ENCODE results near the gene LRRN4.

LRRN4 gene

GRCh38 chr20:6053776-6054688, at the start of gene LRRN4:
TSS of gene LRRN4 (minus strand) at chr20:6054060. CDS start at chr20:6052799, 1,261 bp downstream.
- DNase-seq = no peak

GRCh38 chr20:6103301-6103700, 49.4 kb upstream of the LRRN4 start:
- no peak for DNase-seq

GRCh38 chr20:6101346-6101745, 47.5 kb upstream of the LRRN4 start:
- DNase-seq = no peak

GRCh38 chr20:6100246-6100645, 46.4 kb upstream of the LRRN4 start:
- DNase-seq = no peak

GRCh38 chr20:6099819-6100218, 46.0 kb upstream of the LRRN4 start:
- no peak for DNase-seq

DNA sequence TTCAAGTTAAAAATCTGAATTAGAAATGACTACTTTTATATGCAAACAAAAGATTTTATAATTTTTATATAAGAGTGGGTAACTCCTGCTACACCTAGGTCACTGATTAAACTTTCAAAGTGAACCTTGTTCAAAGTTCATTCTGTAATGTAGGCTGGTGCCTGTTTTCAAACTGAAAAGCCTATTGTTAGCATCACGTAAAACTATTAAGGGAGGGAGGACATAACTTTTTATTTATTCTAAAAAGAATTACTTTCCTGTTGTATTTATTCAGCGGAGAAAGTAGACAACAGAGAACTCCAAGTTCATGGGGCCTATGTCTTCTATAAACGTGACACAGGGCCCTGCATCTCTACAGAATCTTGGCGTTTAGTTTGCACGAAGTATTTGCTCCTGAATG, 41.5 kb upstream of the LRRN4 start:
- DNase-seq = no peak

GRCh38 chr20:6094565-6094964, 40.7 kb upstream of the LRRN4 start:
- no peak for DNase-seq

GRCh38 chr20:6094063-6094462, 40.2 kb upstream of the LRRN4 start:
- DNase-seq = no peak

DNA sequence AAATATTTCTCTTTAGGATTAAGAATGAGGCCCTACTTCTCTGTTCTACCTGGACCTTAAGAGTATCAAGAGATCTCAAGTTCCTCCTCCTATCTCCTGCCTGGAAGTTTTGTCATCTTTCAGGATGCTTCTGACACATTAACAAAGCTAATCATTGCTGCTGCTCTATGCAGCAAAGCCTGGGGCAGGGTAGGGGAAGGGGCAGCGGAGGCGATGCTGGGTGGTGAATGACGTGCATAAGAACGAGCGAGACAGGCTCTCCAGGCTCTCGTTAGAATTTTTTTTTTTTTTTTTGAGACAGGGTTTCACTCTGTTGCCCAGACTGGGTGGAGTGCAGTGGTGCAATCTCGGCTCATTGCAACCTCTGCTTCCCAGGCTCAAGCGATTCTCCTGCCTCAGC, 37.8 kb upstream of the LRRN4 start:
- no peak for DNase-seq

- no peak for DNase-seq
Observed at GRCh38 chr20:6086868-6087267, 33.0 kb upstream of the LRRN4 start.

- no peak for DNase-seq
Observed at GRCh38 chr20:6083926-6084325, 30.1 kb upstream of the LRRN4 start.

DNA sequence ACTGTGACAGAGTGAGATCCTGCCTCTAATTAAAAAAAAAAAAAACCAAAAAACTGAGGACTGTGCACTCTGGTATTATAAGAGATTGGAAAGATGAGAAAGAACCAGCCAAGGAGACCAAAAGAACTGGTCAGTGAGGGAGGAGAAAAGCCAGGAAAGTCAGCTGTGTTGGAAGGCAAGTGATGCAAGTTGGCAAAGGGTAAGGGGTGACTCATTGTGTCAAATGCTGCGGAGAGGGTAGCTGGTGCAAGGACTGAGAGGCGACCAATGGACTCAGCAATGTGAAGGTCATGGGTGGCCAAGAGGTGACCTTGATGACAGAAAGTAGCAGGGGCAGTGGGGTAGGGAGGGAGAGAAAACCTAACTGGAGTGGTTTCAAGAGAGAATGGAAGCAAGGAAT, 27.4 kb upstream of the LRRN4 start:
- DNase-seq = no peak

- no peak for DNase-seq
Observed at GRCh38 chr20:6079016-6079415, 25.2 kb upstream of the LRRN4 start.

GRCh38 chr20:6075428-6076219, 21.8 kb upstream of the LRRN4 start:
- no peak for DNase-seq

DNA sequence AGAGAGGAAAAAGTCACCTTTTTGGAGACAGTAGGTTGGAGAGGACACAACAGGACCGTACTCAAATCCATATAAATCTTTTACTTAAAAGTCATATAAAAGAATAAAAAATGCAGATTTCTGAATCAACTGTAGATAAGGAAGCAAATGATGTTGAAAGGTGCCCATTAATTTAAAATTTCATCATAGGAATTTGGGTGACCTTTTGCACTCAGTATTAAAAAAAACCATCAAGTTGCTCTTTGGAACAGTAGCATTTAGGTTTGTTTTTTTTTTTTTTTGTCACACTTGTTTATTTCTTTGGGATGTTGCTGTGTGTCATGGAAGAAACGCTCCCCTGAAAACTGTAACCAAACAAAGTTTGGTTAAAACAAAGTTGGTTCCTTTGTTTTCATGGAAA, 20.9 kb upstream of the LRRN4 start:
- DNase-seq = no peak

DNA sequence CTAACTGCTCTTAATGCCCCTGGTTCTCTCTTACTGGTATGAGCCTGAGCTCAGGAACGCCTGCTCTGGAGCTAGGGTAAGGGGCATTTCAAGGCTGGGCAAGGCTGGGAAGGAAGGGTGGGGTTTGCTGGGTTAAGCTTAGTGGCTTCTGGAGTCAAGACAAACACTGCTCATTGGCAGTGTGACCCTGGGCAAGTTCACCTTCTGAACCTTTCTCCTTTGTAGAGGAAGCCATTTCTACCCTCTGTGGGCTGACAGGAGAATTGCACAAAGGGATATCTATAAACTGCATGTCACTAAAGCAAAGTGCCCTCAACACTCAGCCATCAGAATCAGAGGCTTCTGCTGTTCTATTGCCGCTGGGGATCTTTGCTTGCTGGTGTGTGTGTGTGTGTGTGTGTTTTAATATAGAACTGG, 20.3 kb upstream of the LRRN4 start:
- DNase-seq = peak; percentile 6

DNA sequence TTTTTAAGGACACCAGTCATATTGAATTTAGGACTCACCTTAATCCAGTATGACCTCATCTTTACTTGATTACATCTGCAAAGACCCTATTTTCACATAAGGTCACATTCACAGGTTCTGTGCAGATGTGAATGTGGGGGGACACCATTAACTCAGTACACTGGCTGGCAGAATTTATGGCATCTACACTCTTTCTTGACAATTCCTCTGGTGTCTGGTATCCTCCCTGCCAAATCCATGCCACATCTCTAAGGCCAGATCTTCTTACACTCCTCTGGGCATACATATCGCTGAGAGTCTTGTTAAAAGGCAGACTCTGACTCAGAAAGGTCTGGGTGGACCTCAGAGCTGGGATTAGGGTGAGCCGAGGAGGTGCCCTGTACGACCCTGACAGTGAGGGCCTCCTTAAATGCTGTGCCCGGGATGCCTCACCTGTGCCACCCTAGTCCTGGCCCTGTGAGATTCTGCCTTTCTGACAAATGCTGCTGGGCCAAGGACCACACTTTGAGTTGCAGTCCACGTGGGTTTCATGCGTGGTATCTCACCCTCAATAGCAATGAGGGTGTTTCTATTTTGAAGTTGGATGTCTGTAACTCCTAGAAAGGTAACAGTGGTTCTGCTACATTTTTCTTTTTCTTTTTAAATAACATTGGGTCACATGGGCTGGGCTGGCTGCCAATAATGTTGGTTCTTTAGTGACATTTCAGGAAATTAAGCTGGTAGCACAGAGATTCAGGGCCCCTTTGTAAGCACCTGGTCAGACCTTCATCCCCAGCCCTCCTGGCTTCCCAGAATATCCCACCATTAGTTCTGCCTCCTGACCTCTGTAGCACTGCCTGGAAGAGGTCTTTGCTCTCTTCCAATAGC, 17.2 kb upstream of the LRRN4 start:
- DNase-seq = no peak

GRCh38 chr20:6069669-6070068, 15.8 kb upstream of the LRRN4 start:
- DNase-seq = no peak

DNA sequence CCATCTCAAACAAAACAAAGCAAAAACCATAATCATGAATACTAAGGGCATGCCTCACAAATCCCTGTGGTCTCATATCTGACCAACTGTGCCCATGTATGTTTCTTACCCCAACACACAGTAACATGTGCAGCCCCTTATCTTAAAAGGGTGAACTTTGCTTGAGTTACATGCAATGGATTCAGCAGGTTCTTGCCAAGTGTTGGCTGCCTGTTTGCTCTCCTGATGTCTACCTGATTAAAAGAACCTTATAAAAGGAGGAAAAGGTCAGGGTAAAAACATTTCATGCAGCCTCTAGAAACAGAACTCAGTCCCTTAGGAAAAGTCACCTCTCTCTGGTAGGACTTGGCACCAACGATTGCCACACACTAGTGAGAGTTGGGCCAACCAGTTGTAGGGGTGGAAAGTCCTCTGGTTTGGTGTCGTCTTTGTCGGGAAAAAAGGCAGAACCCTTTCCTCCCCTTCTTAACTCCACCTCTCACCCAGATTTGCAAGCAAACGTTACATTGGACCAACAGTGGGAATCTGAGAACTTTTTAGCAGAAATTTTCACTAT, 14.0 kb upstream of the LRRN4 start:
- no peak for DNase-seq

GRCh38 chr20:6066582-6066981, 12.7 kb upstream of the LRRN4 start:
- DNase-seq = no peak

DNA sequence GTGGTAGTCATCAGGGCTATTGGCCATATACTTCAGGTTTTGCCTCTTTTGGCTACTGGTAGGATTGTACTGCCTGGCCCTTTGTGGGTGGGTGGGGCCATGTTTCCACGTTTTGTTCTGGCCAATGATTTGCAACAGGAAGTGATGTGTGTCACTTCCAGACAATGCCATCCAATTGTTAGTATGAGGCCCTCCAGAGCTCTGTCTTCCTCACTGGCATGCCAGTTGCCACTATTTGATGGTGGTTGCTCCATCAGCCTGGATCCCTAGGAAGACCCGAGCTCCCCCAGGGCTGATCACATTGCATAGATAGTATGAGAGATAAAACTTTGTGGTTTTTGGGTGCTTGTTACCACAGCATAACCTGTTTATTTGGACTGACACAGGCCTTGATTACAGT, 7.7 kb upstream of the LRRN4 start:
- no peak for DNase-seq

DNA sequence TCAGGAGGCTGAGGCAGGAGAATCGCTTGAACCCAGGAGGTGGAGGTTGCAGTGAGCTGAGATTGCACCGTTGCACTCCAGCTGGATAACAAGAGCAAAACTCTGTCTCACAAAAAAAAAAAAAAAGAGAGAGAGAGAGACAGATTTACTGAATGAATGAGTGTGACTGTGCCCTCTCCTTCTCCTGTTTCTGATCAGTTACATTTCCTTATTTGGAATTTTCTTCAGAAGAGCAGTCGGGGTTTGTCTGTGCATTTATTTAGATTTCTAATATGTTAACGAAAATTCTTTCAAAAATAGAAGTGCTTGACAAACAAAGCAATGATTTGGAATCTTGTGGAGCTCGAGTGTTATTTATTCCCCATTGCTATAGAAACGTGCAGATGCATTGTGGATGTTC, 6.4 kb upstream of the LRRN4 start:
- no peak for DNase-seq
